ENCODE measurements around the gene ABCD2.
"Not testable (repeated sequence)": the region's sequence is repeated elsewhere in the genome, so short reads cannot be mapped to it uniquely, and the experiment has no call there.

Gene ABCD2

GRCh38 chr12:39605501-39605900, 14.1 kb downstream of the ABCD2 start:
- DNase-seq (ENCODE audit: low read depth), result no peak
- H3K4me3 ChIP-seq (ENCODE audit: low read depth, low read length), result no peak overlapping the region
- TF ChIP-seq MAX (IDR thresholded peaks at IDR 0.05; ENCODE audit: low read depth, low read length) (no peak), POLR2A (IDR thresholded peaks at IDR 0.05; ENCODE audit: extremely low read depth, insufficient read length) (no peak), MYC (IDR thresholded peaks at IDR 0.05; ENCODE audit: low read depth, low read length) (no peak), CTCF (IDR thresholded peaks at IDR 0.05; ENCODE audit: low read depth, low read length) (no peak)

GRCh38 chr12:39603065-39603464, 16.5 kb downstream of the ABCD2 start:
- no peak for DNase-seq (ENCODE audit: low read depth)
- no peak overlapping the region for H3K4me3 ChIP-seq (ENCODE audit: low read depth, low read length)
- no peak for TF ChIP-seq POLR2A (IDR thresholded peaks at IDR 0.05; ENCODE audit: extremely low read depth, insufficient read length)
- no peak for TF ChIP-seq MYC (IDR thresholded peaks at IDR 0.05; ENCODE audit: low read depth, low read length)
- TF ChIP-seq MAX (IDR thresholded peaks at IDR 0.05; ENCODE audit: low read depth, low read length), result no peak
- TF ChIP-seq CTCF (IDR thresholded peaks at IDR 0.05; ENCODE audit: low read depth, low read length), result no peak

GRCh38 chr12:39601951-39602350, 17.7 kb downstream of the ABCD2 start:
- not testable (repeated sequence) for DNase-seq (ENCODE audit: low read depth); H3K4me3 ChIP-seq (ENCODE audit: low read depth, low read length)

GRCh38 chr12:39595928-39596327, 23.7 kb downstream of the ABCD2 start:
- no peak overlapping the region for H3K4me3 ChIP-seq (ENCODE audit: low read depth, low read length)
- TF ChIP-seq CTCF (IDR thresholded peaks at IDR 0.05; ENCODE audit: low read depth, low read length), result no peak
- TF ChIP-seq POLR2A (IDR thresholded peaks at IDR 0.05; ENCODE audit: extremely low read depth, insufficient read length), result no peak
- TF ChIP-seq MAX (IDR thresholded peaks at IDR 0.05; ENCODE audit: low read depth, low read length), result no peak
- no peak for TF ChIP-seq MYC (IDR thresholded peaks at IDR 0.05; ENCODE audit: low read depth, low read length)
- no peak for DNase-seq (ENCODE audit: low read depth)

- no peak for TF ChIP-seq CTCF (IDR thresholded peaks at IDR 0.05; ENCODE audit: low read depth, low read length)
- TF ChIP-seq POLR2A (IDR thresholded peaks at IDR 0.05; ENCODE audit: extremely low read depth, insufficient read length), result no peak
- no peak overlapping the region for H3K4me3 ChIP-seq (ENCODE audit: low read depth, low read length)
- no peak for DNase-seq (ENCODE audit: low read depth)
Observed at GRCh38 chr12:39592295-39592694, 27.3 kb downstream of the ABCD2 start.

GRCh38 chr12:39588348-39588747, 31.3 kb downstream of the ABCD2 start:
- TF ChIP-seq MYC (IDR thresholded peaks at IDR 0.05; ENCODE audit: low read depth, low read length) (no peak), POLR2A (IDR thresholded peaks at IDR 0.05; ENCODE audit: extremely low read depth, insufficient read length) (no peak), MAX (IDR thresholded peaks at IDR 0.05; ENCODE audit: low read depth, low read length) (no peak), CTCF (IDR thresholded peaks at IDR 0.05; ENCODE audit: low read depth, low read length) (no peak)
- no peak for DNase-seq (ENCODE audit: low read depth)
- no peak overlapping the region for H3K4me3 ChIP-seq (ENCODE audit: low read depth, low read length)

All from NB4 (cell line).